BLaER1 treated with 17β-estradiol and CSF1 and Interleukin-3, amounts not matched to agents 10 nM and 100 nM (cell line): ENCODE results near the gene AUTS2.

Experiments used
- H3K27ac ChIP-seq, 11 experiments: shearing (Covaris generic); formaldehyde crosslinking; 2 replicates each; pipeline ENCODE4 v1.8.1; 2022
- H3K27me3 ChIP-seq, 11 experiments: shearing (Covaris generic); formaldehyde crosslinking; 2 replicates each; pipeline ENCODE4 v1.8.1; 2022
- H3K36me3 ChIP-seq, 11 experiments: shearing (Covaris generic); formaldehyde crosslinking; 2 replicates each; pipeline ENCODE4 v1.8.1; 2022
- H3K4me1 ChIP-seq, 10 experiments: shearing (Covaris generic); formaldehyde crosslinking; 2 replicates each; pipeline ENCODE4 v1.8.1; 2022
- H3K4me2 ChIP-seq, 11 experiments: shearing (Covaris generic); formaldehyde crosslinking; 2 replicates each; pipeline ENCODE4 v1.8.1; 2022
- H3K4me3 ChIP-seq, 10 experiments: shearing (Covaris generic); formaldehyde crosslinking; 2 replicates each; pipeline ENCODE4 v1.8.1; 2022
- H3K9ac ChIP-seq, 11 experiments: shearing (Covaris generic); formaldehyde crosslinking; 2 replicates each; pipeline ENCODE4 v1.8.1; 2022
- H3K9me3 ChIP-seq, 11 experiments: shearing (Covaris generic); formaldehyde crosslinking; replicated peaks in 1 of 11; 2 replicates each; pipeline ENCODE4 v1.8.1; 2022
- H4K20me1 ChIP-seq, 11 experiments: shearing (Covaris generic); formaldehyde crosslinking; 2 replicates each; pipeline ENCODE4 v1.8.1; 2022
- Cebpa-rat ChIP-seq, 11 experiments: shearing (Covaris generic); IDR thresholded peaks; 2 replicates each; pipeline ENCODE4 v1.8.1; 2022

The AUTS2 gene

DNA sequence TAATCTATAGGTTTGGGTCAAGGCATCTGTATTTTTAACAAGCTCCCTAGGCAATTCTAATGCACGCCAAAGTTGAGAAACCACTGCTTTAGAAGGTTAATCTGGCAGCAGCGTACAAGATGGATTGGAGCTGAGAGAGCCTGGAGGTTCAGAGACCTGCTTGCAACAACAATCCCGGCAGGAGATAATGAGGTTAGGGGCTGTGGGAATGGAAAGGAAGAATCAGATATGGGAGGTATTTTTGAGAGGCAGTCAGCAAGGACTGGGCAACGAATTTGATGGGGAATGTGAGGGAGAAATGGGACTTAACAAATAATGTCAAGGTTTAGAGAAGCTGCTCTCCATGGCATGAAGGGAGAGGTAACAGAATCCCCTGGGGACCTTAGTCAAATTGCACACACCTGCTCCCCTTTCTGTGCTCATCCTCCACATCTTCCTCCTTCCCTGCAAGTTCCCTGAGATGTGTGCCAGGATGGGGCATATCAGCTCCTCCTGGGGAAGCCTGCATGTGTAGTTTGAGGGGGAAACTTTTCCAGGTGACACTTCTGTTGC, 802.6 kb downstream of the AUTS2 start:
- no peaks in the 10 kb centered on the region; a peak in 1 of 22 replicates for H4K20me1 ChIP-seq
- H3K36me3 ChIP-seq = peaks cover 0 to 10% (median 0%) of the 10 kb centered on the region in 11 experiments; a peak in 1 of 22 replicates
- TF ChIP-seq Cebpa-rat (IDR thresholded peaks at IDR 0.05) = no peak
- H3K9ac ChIP-seq = no peak overlapping the region
- H3K4me3 ChIP-seq = no peak overlapping the region
- peaks cover 0 to 6% (median 0%) of the 10 kb centered on the region in 11 experiments; a peak in 3 of 22 replicates for H3K9me3 ChIP-seq
- no peaks in the 10 kb centered on the region for H3K27me3 ChIP-seq
- H3K27ac ChIP-seq = no peak overlapping the region
- H3K4me2 ChIP-seq = peak overlapping the region in 7 of 11 experiments; percentile 11 to 54 (median 41); a peak in 12 of 22 replicates
- peaks cover 0 to 58% (median 33%) of the 10 kb centered on the region in 10 experiments; a peak in 17 of 20 replicates for H3K4me1 ChIP-seq

DNA sequence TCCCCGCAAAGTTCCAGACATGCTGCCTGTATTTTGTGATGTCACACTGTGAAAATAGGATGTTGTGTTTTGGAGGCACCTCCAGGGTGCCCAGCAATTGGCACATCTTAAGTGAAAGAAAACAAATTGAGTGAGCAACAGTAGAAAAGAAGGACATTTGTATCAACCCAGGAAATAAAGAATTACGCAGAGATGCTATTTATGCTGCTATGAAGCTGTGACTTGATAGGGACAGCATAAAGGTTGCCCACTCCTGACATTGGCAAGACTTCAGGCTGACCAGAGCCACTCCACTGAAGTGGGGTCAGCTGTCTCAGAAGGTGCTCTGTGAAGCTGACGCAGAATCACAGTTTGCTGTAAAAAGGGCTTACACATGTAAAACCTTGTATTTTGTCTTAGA, 803.8 kb downstream of the AUTS2 start:
- no peaks in the 10 kb centered on the region for H3K36me3 ChIP-seq
- peaks cover 0 to 3% (median 0%) of the 10 kb centered on the region in 11 experiments; a peak in 1 of 22 replicates for H4K20me1 ChIP-seq
- no peaks in the 10 kb centered on the region for H3K27me3 ChIP-seq
- H3K9me3 ChIP-seq = 0 out of 22 replicates have a peak, but pooled peaks cover 0 to 4% (median 0%) of the 10 kb centered on the region in 11 experiments
- no peak overlapping the region for H3K27ac ChIP-seq
- no peak for TF ChIP-seq Cebpa-rat (IDR thresholded peaks at IDR 0.05)
- H3K4me1 ChIP-seq = peaks cover 11 to 70% (median 45%) of the 10 kb centered on the region in 10 experiments; a peak in 18 of 20 replicates
- peak overlapping the region in 4 of 11 experiments; percentile 35 to 54 (median 46); a peak in 2 of 22 replicates for H3K4me2 ChIP-seq
- H3K9ac ChIP-seq = no peak overlapping the region
- H3K4me3 ChIP-seq = no peak overlapping the region

DNA sequence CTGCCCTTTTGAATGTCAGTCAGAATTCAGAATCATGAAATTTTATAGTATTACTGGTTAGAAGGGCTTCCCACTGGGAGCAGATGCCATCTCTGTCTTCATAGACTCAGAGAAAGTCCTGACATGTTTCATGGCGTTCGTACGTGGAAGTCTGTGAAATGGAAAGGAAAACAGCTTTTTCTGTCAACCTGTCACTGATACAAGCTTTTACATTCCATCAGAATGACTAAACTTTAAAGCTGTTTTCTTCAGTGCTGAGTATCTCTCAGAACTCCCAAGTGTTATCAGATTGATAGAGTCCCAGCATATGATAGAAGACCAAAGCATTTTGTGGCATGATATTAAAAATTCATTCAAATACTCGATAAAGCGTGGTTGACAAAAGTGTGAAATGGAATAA, 807.0 kb downstream of the AUTS2 start:
- H3K36me3 ChIP-seq = no peaks in the 10 kb centered on the region
- H3K27ac ChIP-seq = no peak overlapping the region
- H3K4me2 ChIP-seq = peak overlapping the region in 8 of 11 experiments; percentile 47 to 87 (median 76); a peak in 12 of 22 replicates
- H4K20me1 ChIP-seq = peaks cover 0 to 10% (median 0%) of the 10 kb centered on the region in 11 experiments; a peak in 2 of 22 replicates
- TF ChIP-seq Cebpa-rat (IDR thresholded peaks at IDR 0.05) = no peak
- no peak overlapping the region for H3K4me3 ChIP-seq
- H3K9me3 ChIP-seq = no peaks in the 10 kb centered on the region
- H3K27me3 ChIP-seq = no peaks in the 10 kb centered on the region
- peaks cover 16 to 90% (median 76%) of the 10 kb centered on the region in 10 experiments; a peak in 18 of 20 replicates for H3K4me1 ChIP-seq
- no peak overlapping the region for H3K9ac ChIP-seq

DNA sequence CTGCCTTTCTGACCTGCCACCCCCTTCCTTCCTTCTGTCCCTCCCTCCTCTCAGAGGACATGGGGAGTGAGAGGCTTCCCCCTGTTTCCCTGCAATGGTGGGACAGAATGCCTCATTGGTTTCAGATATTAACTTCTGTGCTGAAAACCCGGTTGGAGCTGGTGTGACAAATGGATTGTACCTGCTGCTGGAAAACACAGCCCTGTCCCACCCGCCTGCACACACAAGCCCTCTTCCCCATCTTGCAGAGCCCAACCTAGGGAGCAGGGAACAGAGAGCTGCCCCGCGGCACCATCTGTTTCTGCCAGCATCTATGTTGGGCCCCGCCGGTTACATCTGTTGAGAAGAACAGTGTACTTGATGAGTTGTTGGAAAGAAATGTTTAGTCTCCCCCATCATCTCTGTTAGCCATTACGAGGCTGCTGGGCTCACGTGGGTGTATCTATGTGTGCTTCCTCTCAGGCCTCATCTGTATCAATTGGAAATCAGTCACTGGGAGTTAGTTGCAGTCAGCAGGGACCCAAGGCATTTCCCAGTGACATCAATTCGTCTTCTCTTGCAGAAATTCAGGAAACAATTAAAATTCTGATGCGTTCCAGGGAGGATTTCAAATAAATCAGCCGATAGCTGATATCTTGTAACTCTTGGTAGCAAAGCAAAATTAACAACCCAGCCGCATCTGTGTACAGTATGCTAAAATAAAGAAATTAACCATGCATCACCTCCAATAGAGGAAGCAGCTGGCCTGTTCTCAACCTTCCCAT, 808.1 kb downstream of the AUTS2 start:
- Histone ChIP-seq H3K9me3 (no peaks in the 10 kb centered on the region), H3K27ac (peak overlapping the region in 6 of 11 experiments; percentile 3 to 63 (median 57); a peak in 8 of 22 replicates), H3K4me3 (peak overlapping the region in 3 of 10 experiments; percentile 2 to 33 (median 18); a peak in 2 of 20 replicates), H4K20me1 (peaks cover 0 to 10% (median 0%) of the 10 kb centered on the region in 11 experiments; a peak in 2 of 22 replicates), H3K4me2 (peak overlapping the region; percentile 27 to 87 (median 75); a peak in 21 of 22 replicates), H3K36me3 (no peaks in the 10 kb centered on the region), H3K27me3 (no peaks in the 10 kb centered on the region), H3K9ac (peak overlapping the region in 4 of 11 experiments; percentile 19 to 47 (median 28); a peak in 5 of 22 replicates), H3K4me1 (peaks cover 16 to 90% (median 74%) of the 10 kb centered on the region in 10 experiments; a peak in 18 of 20 replicates)
- TF ChIP-seq Cebpa-rat (IDR thresholded peaks at IDR 0.05) = no peak

- TF ChIP-seq Cebpa-rat (IDR thresholded peaks at IDR 0.05) = no peak
- no peak overlapping the region for H3K4me3 ChIP-seq
- no peaks in the 10 kb centered on the region for H3K9me3 ChIP-seq
- peak overlapping the region; percentile 27 to 87 (median 75); a peak in 19 of 22 replicates for H3K4me2 ChIP-seq
- H3K4me1 ChIP-seq = peaks cover 16 to 84% (median 70%) of the 10 kb centered on the region in 10 experiments; a peak in 18 of 20 replicates
- H3K36me3 ChIP-seq = no peaks in the 10 kb centered on the region
- H3K9ac ChIP-seq = peak overlapping the region in 2 of 11 experiments; percentile 19 to 26; a peak in 2 of 22 replicates
- peaks cover 0 to 10% (median 0%) of the 10 kb centered on the region in 11 experiments; a peak in 1 of 22 replicates for H4K20me1 ChIP-seq
- H3K27me3 ChIP-seq = no peaks in the 10 kb centered on the region
- peak overlapping the region in 3 of 11 experiments; percentile 46 to 63 (median 62); a peak in 5 of 22 replicates for H3K27ac ChIP-seq
Measured at GRCh38 chr7:70406950-70407209, 808.6 kb downstream of the AUTS2 start.

DNA sequence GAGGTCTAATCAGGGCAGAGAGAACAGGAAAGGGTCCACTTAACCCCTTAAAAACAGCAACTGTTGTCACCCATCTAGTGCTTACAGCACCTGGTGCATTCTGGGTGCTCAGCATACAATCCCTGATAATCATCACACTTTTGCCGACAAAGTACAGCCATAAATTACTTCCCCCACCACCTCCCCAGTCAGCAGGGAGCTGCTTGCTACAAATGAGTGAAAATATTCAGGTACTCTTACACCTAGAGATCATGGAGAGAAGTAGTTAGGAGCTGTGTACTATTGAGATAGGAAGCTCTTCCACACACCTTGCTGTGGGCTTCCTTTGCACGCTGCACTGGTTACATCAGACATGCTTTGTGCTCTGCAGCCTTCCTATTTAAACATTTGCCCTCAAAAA, 810.2 kb downstream of the AUTS2 start:
- Histone ChIP-seq H3K9ac (peak overlapping the region in 1 of 11 experiments; percentile 20; a peak in 2 of 22 replicates), H3K4me1 (peaks cover 16 to 88% (median 69%) of the 10 kb centered on the region in 10 experiments; a peak in 18 of 20 replicates)

DNA sequence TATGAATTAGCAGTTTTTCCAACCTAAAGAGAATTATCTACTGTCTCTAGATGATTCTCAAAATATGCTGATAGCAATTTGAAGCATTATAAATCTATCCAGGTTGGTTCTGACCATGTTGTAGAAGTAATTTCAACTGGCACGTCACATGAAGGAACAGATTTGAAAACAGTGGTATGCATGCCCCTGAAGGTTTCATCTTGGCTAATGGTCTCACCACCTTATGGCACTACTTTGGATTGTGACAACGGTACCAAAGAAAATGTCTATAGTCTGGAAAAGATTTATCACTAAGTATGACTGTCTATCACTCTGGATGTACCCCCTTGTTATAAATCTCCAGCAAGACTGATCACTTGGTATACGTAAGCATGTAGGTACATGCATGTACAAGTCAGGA, 810.6 kb downstream of the AUTS2 start:
- Histone ChIP-seq H4K20me1 (peaks cover 0 to 10% (median 0%) of the 10 kb centered on the region in 11 experiments; a peak in 1 of 22 replicates), H3K27ac (peak overlapping the region in 1 of 11 experiments; percentile 63; a peak in 1 of 22 replicates), H3K9me3 (no peaks in the 10 kb centered on the region), H3K27me3 (no peaks in the 10 kb centered on the region), H3K4me2 (peak overlapping the region in 8 of 11 experiments; percentile 54 to 87 (median 76); a peak in 17 of 22 replicates), H3K4me1 (peaks cover 16 to 88% (median 73%) of the 10 kb centered on the region in 10 experiments; a peak in 18 of 20 replicates), H3K36me3 (no peaks in the 10 kb centered on the region), H3K4me3 (no peak overlapping the region), H3K9ac (peak overlapping the region in 1 of 11 experiments; percentile 20; a peak in 1 of 22 replicates)
- no peak for TF ChIP-seq Cebpa-rat (IDR thresholded peaks at IDR 0.05)

More for the DNA sequence above, 810.2 kb downstream of the AUTS2 start:
- H3K27me3 ChIP-seq = no peaks in the 10 kb centered on the region
- H3K36me3 ChIP-seq = no peaks in the 10 kb centered on the region
- no peak for TF ChIP-seq Cebpa-rat (IDR thresholded peaks at IDR 0.05)
- no peak overlapping the region for H3K4me3 ChIP-seq
- peaks cover 0 to 10% (median 0%) of the 10 kb centered on the region in 11 experiments; a peak in 1 of 22 replicates for H4K20me1 ChIP-seq
- H3K27ac ChIP-seq = peak overlapping the region in 2 of 11 experiments; percentile 62 to 63; a peak in 3 of 22 replicates
- H3K9me3 ChIP-seq = no peaks in the 10 kb centered on the region
- peak overlapping the region in 10 of 11 experiments; percentile 19 to 87 (median 74); a peak in 18 of 22 replicates for H3K4me2 ChIP-seq

DNA sequence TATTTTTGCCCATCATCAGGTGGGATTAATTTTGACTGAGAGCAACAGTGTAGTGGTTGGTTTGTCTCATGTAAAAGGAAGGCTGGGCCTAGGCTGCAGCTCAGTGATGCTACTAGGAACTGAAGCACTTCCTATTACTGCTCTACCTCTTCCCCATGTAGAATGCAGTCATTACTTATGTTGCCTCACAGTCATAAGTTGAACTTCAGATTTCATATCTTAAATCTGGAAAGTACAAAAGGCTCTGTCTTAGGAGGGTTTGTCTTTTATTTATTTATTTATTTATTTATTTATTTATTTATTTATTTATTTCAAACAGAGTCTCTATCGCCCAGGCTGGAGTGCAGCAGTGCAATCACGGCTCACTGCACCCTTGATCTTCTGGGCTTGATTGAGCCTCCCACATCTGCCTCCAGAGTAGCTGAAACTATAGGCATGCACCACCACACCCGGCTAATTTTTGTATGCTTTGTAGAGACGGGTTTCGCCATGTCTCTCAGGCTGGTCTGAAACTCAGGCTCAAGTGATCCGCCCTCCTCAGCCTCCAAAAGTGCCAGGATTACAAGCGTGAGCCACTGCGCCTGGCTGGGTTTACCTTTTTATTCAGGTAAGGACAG, 812.0 kb downstream of the AUTS2 start:
- Histone ChIP-seq H3K9me3 (no peaks in the 10 kb centered on the region), H3K4me2 (peak overlapping the region in 9 of 11 experiments; percentile 17 to 87 (median 75); a peak in 13 of 22 replicates), H4K20me1 (peaks cover 0 to 10% (median 0%) of the 10 kb centered on the region in 11 experiments; a peak in 1 of 22 replicates), H3K4me3 (no peak overlapping the region), H3K4me1 (peaks cover 25 to 88% (median 76%) of the 10 kb centered on the region in 10 experiments), H3K27me3 (no peaks in the 10 kb centered on the region), H3K9ac (no peak overlapping the region), H3K36me3 (no peaks in the 10 kb centered on the region), H3K27ac (peak overlapping the region in 3 of 11 experiments; percentile 1 to 38 (median 13); a peak in 3 of 22 replicates)
- TF ChIP-seq Cebpa-rat (IDR thresholded peaks at IDR 0.05) = 0 out of 22 replicates have a peak, but pooled peaks of 1 of the 11 experiments have one; percentile 10
